Brain microvascular endothelial cell (primary cell): ENCODE results near the gene C1orf159.
"Not testable (repeated sequence)": the region's sequence is repeated elsewhere in the genome, so short reads cannot be mapped to it uniquely, and the experiment has no call there.

Experiments
- DNase-seq: peaks from one replicate; pipeline ENCODE4 v3.0.0-alpha.2; 2020
- H3K27ac ChIP-seq: fragments of 250-450 bp; sonication (Bioruptor Pico); 2 replicates; pipeline ENCODE4 v1.5.1; 2020; ENCODE audit warnings: mild to moderate bottlenecking, moderate library complexity
- H3K27me3 ChIP-seq: fragments of 250-450 bp; sonication (Bioruptor Pico); replicated peaks from 2 replicates; pipeline ENCODE4 v1.5.1; 2020; ENCODE audit warnings: mild to moderate bottlenecking
- H3K36me3 ChIP-seq: fragments of 250-450 bp; sonication (Bioruptor Pico); replicated peaks from 2 replicates; pipeline ENCODE4 v1.5.1; 2020; ENCODE audit warnings: mild to moderate bottlenecking
- H3K4me3 ChIP-seq: 2 replicates; pipeline ENCODE4 v1.5.1; 2011; ENCODE audit warnings: low read depth, mild to moderate bottlenecking, control low read depth, low read length, moderate library complexity
- CTCF ChIP-seq: IDR thresholded peaks from 2 replicates; pipeline ENCODE4 v1.5.1; 2011; ENCODE audit warnings: low read depth, mild to moderate bottlenecking, moderate library complexity, low read length, control low read depth, inconsistent platforms; ENCODE audit errors: missing control alignments
- in situ Hi-C: cut with HindIII; loops from 2 replicates; pipeline ENCODE4 v1.10.0; 2017; ENCODE audit warnings: low sequenced_read_pairs, low pct_ligation_motif_present

The C1orf159 gene

GRCh38 chr1:1082239-1082775 lies 33.6 kb downstream of the C1orf159 start:
- no peak overlapping the region for H3K27ac ChIP-seq
- no peak for DNase-seq
- no peak overlapping the region for H3K4me3 ChIP-seq
- no peaks in the 10 kb centered on the region for H3K36me3 ChIP-seq
- no peak for TF ChIP-seq CTCF
- no peaks in the 10 kb centered on the region for H3K27me3 ChIP-seq
- in situ Hi-C loops = no loop called here

GRCh38 chr1:1081311-1082238 lies 34.3 kb downstream of the C1orf159 start:
- in situ Hi-C loops = no loop called here

GRCh38 chr1:1080951-1081310 lies 35.0 kb downstream of the C1orf159 start:
- Histone ChIP-seq H3K4me3 (no peak overlapping the region), H3K36me3 (no peaks in the 10 kb centered on the region), H3K27me3 (no peaks in the 10 kb centered on the region), H3K27ac (no peak overlapping the region)
- no peak for TF ChIP-seq CTCF
- no peak for DNase-seq
- in situ Hi-C loops = no loop called here

More at GRCh38 chr1:1081311-1082238, 34.3 kb downstream of the C1orf159 start:
- no peak overlapping the region for H3K27ac ChIP-seq
- H3K36me3 ChIP-seq = no peaks in the 10 kb centered on the region
- TF ChIP-seq CTCF = no peak
- no peak for DNase-seq
- H3K4me3 ChIP-seq = no peak overlapping the region
- H3K27me3 ChIP-seq = no peaks in the 10 kb centered on the region

GRCh38 chr1:1080122-1080757 lies 35.6 kb downstream of the C1orf159 start:
- no peak for TF ChIP-seq CTCF
- DNase-seq = no peak
- Histone ChIP-seq H3K36me3 (no peaks in the 10 kb centered on the region), H3K27me3 (peaks cover 1% of the 10 kb centered on the region), H3K4me3 (no peak overlapping the region), H3K27ac (no peak overlapping the region)
- in situ Hi-C loops = no loop called here

GRCh38 chr1:1079408-1080121 lies 36.3 kb downstream of the C1orf159 start:
- TF ChIP-seq CTCF = no peak
- Histone ChIP-seq H3K27ac (no peak overlapping the region), H3K27me3 (peaks cover 8% of the 10 kb centered on the region), H3K4me3 (peak overlapping the region; percentile 15), H3K36me3 (no peaks in the 10 kb centered on the region)
- DNase-seq = peak; percentile 62
- in situ Hi-C loops = no loop called here

GRCh38 chr1:1077396-1077795 lies 38.5 kb downstream of the C1orf159 start:
- H3K27me3 ChIP-seq, DNase-seq, H3K27ac ChIP-seq, H3K4me3 ChIP-seq, H3K36me3 ChIP-seq, in situ Hi-C loops: not testable (repeated sequence)
